Effector memory CD4-positive, alpha-beta T cell (primary cell): ENCODE data around the gene TOP2B.

Experiments
- DNase-seq, 3 donors: peaks; one replicate each; pipeline ENCODE4 v3.0.0-alpha.2; 2020
- H3K27ac ChIP-seq: 2 replicates; pipeline ENCODE4 v1.7.0; 2013; ENCODE audit warnings: mild to moderate bottlenecking, low read length, moderate library complexity; ENCODE audit not compliant: insufficient read depth, poor library complexity, severe bottlenecking
- H3K27me3 ChIP-seq: replicated peaks from 2 replicates; pipeline ENCODE4 v1.7.0; 2013; ENCODE audit warnings: mild to moderate bottlenecking, low read length; ENCODE audit not compliant: insufficient read depth, control insufficient read depth, poor library complexity, severe bottlenecking
- H3K36me3 ChIP-seq: 2 replicates; pipeline ENCODE4 v1.7.0; 2013; ENCODE audit warnings: mild to moderate bottlenecking, low read length, moderate library complexity; ENCODE audit not compliant: control insufficient read depth, insufficient read depth
- H3K4me1 ChIP-seq: 2 replicates; pipeline ENCODE4 v1.7.0; 2013; ENCODE audit warnings: low read length, mild to moderate bottlenecking; ENCODE audit not compliant: control insufficient read depth, insufficient read depth, poor library complexity, severe bottlenecking
- H3K4me3 ChIP-seq: 2 replicates; pipeline ENCODE4 v1.7.0; 2013; ENCODE audit warnings: low read length, low read depth, mild to moderate bottlenecking; ENCODE audit not compliant: insufficient read depth, poor library complexity, severe bottlenecking
- H3K9me3 ChIP-seq: 2 replicates; pipeline ENCODE4 v1.7.0; 2013; ENCODE audit warnings: mild to moderate bottlenecking, low read length, moderate library complexity; ENCODE audit not compliant: control insufficient read depth

The TOP2B gene

GRCh38 chr3:25597535-25598101 lies 67.1 kb downstream of the TOP2B start:
- DNase-seq, result no peak
- Histone ChIP-seq H3K9me3 (no peaks in the 10 kb centered on the region), H3K4me3 (no peak overlapping the region), H3K27ac (no peak overlapping the region), H3K4me1 (no peaks in the 10 kb centered on the region), H3K36me3 (peaks cover 32% of the 10 kb centered on the region), H3K27me3 (no peaks in the 10 kb centered on the region)

- Histone ChIP-seq H3K4me3 (no peak overlapping the region), H3K36me3 (peaks cover 15% of the 10 kb centered on the region), H3K4me1 (no peaks in the 10 kb centered on the region), H3K9me3 (no peaks in the 10 kb centered on the region), H3K27me3 (no peaks in the 10 kb centered on the region), H3K27ac (no peak overlapping the region)
- no peak for DNase-seq
Measured at GRCh38 chr3:25594007-25594502, 70.7 kb downstream of the TOP2B start.

DNA sequence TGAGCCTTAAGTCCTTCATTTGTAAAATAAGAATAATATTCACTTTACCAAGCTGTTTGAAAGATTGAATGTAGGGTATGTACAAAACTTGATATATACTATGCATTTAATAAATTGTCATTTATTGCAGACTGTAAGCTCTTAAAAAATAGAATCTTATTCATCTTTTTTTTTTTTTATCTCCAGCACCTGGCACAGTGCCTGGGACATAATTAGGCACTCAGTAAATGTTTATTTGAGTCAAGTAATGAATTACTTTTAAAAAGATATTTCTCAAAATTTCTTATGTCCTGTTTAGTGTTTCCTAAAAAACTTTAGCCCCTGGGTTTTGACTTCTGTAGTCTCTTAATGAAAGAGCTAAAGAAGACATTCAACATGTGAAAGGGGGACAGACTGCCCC lies 71.7 kb downstream of the TOP2B start:
- Histone ChIP-seq H3K4me3 (no peak overlapping the region), H3K27ac (no peak overlapping the region), H3K27me3 (no peaks in the 10 kb centered on the region), H3K4me1 (no peaks in the 10 kb centered on the region), H3K36me3 (peaks cover 6% of the 10 kb centered on the region), H3K9me3 (no peaks in the 10 kb centered on the region)
- no peak for DNase-seq

DNA sequence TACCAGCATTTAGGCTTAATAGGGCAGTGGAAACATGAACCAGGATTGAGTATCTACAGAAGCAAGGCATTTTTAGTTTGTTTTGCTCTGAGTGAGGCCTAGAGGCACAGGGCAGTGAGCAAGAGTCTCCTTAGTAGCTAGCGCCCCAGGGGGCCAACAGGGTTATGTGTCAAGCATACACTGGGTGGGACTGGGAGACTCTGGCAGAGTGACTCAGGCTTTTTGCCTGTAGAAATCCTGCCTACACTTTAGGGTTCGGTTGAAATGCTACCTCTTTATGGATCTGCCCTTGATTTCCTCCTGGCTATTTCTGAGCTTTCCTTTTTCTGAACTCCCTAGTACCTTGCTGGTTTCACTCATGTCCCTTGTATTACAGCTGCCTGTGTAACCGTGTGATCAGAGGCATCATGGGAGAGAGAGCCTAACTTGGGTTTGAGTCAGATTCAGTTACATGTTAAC lies 72.2 kb downstream of the TOP2B start:
- Histone ChIP-seq H3K9me3 (no peaks in the 10 kb centered on the region), H3K36me3 (peaks cover 2% of the 10 kb centered on the region), H3K27ac (no peak overlapping the region), H3K4me1 (no peaks in the 10 kb centered on the region), H3K4me3 (no peak overlapping the region), H3K27me3 (no peaks in the 10 kb centered on the region)
- DNase-seq, result no peak

- no peak for DNase-seq
- no peaks in the 10 kb centered on the region for H3K36me3 ChIP-seq
Measured at GRCh38 chr3:25589783-25590258, 74.9 kb downstream of the TOP2B start.

GRCh38 chr3:25589104-25589782 lies 75.5 kb downstream of the TOP2B start:
- H3K27ac ChIP-seq, result no peak overlapping the region
- H3K9me3 ChIP-seq, result no peaks in the 10 kb centered on the region
- no peak for DNase-seq
- no peaks in the 10 kb centered on the region for H3K36me3 ChIP-seq
- no peaks in the 10 kb centered on the region for H3K4me1 ChIP-seq
- no peaks in the 10 kb centered on the region for H3K27me3 ChIP-seq
- H3K4me3 ChIP-seq, result no peak overlapping the region

More at GRCh38 chr3:25589783-25590258, 74.9 kb downstream of the TOP2B start:
- H3K27ac ChIP-seq, result no peak overlapping the region
- no peaks in the 10 kb centered on the region for H3K27me3 ChIP-seq
- H3K4me3 ChIP-seq, result no peak overlapping the region
- H3K4me1 ChIP-seq, result no peaks in the 10 kb centered on the region
- H3K9me3 ChIP-seq, result no peaks in the 10 kb centered on the region

- no peak for DNase-seq
- no peaks in the 10 kb centered on the region for H3K27me3 ChIP-seq
- no peak overlapping the region for H3K27ac ChIP-seq
- H3K9me3 ChIP-seq, result no peaks in the 10 kb centered on the region
- no peaks in the 10 kb centered on the region for H3K4me1 ChIP-seq
- H3K4me3 ChIP-seq, result no peak overlapping the region
- no peaks in the 10 kb centered on the region for H3K36me3 ChIP-seq
Measured at GRCh38 chr3:25588441-25589103, 76.1 kb downstream of the TOP2B start.

DNA sequence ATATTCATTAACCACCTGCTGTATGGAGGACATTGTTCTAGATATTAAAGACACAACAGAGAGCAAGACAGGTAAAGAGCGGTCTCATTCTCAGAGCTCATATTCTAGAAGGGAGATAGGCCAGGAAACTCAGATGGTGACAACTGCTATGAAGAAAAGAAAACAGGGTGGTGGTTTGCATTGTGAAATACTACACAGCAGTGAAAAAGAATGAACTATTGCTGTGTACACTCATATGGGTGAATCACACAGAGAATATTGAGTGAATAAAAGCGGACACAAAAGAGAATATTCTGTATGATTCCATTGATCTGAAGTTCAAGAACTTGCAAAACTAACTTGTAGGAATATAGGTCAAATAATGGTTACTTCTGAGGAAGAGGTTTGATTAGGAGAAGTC lies 76.7 kb downstream of the TOP2B start:
- Histone ChIP-seq H3K4me3 (no peak overlapping the region), H3K9me3 (no peaks in the 10 kb centered on the region), H3K4me1 (no peaks in the 10 kb centered on the region), H3K27ac (no peak overlapping the region), H3K27me3 (no peaks in the 10 kb centered on the region), H3K36me3 (no peaks in the 10 kb centered on the region)
- DNase-seq, result no peak

DNA sequence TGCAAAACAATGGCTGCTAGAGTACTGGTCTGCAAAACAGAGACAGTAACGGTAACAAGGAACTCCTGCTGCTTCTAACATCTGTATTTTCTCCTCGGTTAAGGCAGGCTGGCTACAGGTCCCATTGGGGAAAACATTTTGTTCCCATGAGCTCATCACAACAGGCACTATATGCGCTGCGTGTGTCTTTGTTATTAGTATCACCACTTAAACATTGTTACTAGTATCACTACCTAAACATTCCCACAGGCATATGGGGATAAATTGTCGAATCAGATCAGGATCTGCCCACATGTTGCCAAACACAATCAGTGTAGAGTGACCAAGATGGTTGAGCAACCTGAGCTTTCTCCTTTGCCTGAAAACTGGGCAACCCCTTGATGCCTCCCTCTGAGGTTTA lies 77.2 kb downstream of the TOP2B start:
- no peaks in the 10 kb centered on the region for H3K36me3 ChIP-seq
- no peak overlapping the region for H3K4me3 ChIP-seq
- no peaks in the 10 kb centered on the region for H3K9me3 ChIP-seq
- H3K27me3 ChIP-seq, result no peaks in the 10 kb centered on the region
- DNase-seq, result no peak
- no peaks in the 10 kb centered on the region for H3K4me1 ChIP-seq
- no peak overlapping the region for H3K27ac ChIP-seq

- no peak for DNase-seq
- no peak overlapping the region for H3K27ac ChIP-seq
- no peaks in the 10 kb centered on the region for H3K36me3 ChIP-seq
- H3K27me3 ChIP-seq, result no peaks in the 10 kb centered on the region
- no peaks in the 10 kb centered on the region for H3K9me3 ChIP-seq
- no peaks in the 10 kb centered on the region for H3K4me1 ChIP-seq
- no peak overlapping the region for H3K4me3 ChIP-seq
Measured at GRCh38 chr3:25587094-25587493, 77.6 kb downstream of the TOP2B start.
